ENCODE results near the gene MKNK1.
A peak's percentile ranks its signal among the peaks of the same experiment; 100 is the strongest.
"Not testable (repeated sequence)": the region's sequence is repeated elsewhere in the genome, so short reads cannot be mapped to it uniquely, and the experiment has no call there.

MKNK1 gene

DNA sequence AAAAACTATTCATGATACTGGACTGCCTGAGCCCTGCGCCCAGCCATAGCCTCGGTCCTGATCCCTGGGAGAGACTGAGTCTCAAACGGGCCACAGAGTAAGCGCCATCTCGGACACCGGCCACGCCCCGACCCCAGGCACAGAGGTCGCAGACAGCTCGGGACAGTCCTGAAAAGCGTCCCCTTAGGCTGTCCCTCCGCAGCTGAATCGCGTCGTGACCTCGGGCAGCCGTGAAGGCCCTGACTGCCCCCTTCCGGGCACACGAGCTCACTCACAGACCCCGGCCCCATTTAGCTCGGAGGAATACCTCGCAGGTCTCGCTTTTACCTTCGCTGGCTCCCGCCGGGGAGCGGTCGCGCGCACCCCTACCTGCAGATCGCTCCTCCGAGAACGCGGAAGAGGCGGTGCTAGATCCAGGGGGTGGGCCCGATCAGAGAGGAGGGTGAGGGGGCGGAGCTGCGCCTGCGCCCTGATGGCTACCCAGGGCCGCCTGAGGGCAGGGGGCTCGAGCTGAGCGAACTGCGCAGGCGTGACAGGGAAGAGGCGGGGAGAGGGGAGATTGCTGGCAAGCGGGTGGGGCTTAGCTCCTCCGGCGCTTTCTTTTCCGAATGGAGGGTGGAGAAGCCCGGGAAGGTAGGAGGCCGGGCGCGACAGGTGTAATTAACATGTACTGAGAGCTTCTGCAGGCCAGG lies at the start of gene MKNK1:
Gene MKNK1 (minus strand): TSS at position 411 of the 692 bp plus-strand sequence. CDS start 20,941 bp downstream, outside the sequence.
- DNase-seq = peak; percentile 95 to 99 (median 98)

DNA sequence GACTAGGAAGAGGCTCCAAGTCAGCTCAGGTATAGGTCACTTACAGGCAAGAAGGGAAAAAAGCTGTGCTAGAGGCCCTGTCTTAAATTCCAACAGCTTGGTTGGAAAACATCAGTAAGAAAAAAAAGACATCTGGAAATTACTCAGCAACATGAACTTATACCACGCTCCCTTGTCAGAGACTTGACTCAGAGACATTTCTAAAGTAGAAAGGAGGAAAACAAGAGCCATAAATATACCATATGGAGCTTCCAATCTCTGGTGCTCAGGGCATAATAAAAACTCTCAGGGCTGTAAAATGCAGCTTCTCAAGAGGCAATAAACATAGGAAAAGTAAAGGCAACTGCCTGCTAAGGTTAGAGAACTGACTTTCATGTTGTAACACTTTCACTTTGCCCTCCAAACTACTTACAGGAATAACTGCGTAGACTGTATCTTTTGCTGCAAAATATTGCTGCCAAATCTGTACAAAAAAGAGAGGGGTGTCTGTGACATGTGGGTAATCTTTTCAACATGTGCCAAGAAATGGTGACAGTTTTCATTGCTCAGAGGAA lies 49.4 kb upstream of the MKNK1 start:
- no peak for DNase-seq

DNA sequence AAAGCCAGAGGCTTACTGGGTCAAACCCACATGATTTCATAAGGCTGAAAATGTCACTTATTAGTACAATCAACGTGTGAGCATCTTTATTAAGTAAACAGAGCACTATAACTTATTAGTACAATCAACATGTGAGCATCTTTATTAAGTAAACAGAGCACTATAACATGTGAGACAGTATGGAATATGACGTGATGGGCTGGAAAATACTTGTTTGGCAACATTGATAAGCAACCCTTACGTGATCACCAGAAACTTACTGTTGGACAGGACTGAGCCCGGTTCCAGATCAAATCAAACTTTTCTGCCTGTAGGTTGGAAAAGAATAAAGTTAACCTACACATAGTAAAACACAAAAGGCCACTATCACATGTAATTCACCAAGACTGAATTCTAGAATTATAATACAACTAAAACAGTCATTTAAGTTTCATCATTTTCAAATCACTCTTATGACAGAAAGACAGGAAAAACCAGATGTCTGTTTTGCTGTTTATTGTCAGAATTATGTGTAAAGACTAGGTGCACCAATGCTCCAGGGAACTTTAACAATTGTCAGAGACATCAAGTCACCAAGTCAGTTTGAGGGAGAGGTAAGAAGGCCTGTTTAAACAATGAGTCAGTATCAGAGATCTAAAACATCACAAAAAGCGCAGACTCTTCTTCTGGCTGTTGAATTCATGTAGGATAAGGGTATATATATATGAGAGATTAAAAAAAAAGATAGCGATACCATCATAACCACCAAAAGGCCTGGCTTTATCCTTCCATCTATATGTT lies 48.4 kb upstream of the MKNK1 start:
- DNase-seq = no peak

DNA sequence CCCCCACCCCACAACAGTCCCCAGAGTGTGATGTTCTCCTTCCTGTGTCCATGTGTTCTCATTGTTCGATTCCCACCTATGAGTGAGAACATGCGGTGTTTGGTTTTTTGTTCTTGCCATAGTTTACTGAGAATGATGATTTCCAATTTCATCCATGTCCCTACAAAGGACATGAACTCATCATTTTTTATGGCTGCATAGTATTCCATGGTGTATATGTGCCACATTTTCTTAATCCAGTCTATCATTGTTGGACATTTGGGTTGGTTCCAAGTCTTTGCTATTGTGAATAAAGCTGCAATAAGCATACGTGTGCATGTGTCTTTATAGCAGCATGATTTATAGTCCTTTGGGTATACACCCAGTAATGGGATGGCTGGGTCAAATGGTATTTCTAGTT lies 47.1 kb upstream of the MKNK1 start:
- DNase-seq = not testable (repeated sequence)

DNA sequence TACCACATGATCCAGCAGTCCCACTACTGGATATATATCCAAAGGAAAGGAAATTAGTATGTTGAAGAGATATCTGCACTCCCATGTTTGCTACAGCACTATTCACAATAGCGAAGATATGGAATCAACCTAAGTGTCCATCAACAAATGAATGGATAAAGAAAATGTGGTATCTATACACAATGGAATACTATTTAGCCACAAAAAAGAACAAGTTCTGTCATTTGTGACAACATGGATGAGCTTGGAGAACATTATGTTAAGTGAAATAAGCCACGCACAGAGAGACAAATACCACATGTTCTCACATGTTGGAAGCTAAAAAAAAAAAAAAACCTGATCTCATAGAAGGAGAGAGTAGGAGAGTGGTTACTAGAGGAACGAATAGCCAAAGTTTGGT lies 46.4 kb upstream of the MKNK1 start:
- no peak for DNase-seq

DNA sequence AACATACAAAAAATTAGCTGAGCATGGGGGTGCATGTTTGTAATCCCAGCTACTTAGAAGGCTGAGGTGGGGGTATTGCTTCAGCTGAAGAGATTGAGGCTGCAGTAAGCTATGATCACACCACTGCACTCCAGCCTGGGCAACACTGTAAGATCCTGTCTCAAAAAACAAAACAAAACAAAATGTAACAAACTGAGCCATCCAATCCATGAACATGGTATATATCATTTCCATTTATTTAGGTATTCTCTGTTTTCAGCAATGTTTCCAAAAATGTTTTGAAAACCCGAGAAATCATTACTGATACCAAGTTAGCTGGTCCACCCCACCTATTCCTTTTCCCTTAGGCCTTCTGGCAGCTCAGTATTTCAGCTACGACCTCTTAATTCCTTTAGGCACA lies 45.7 kb upstream of the MKNK1 start:
- no peak for DNase-seq

DNA sequence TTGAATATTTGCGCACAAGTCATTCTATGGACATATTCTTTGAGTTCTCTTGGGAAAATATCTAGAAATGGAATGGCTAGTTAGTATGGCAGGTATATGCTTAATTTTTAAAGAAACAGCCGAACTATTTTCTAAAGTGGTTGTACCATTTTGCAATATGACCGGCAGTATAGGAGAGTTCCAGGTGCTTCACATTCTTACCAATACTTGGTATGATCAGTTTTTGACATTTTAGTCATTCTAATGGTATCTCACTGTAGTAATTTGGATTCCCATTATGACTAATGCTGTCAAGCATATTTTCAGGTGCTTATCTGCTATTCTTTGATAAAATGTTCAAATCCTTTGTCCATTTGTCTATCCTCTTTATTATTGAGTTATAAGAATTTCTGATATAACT lies 43.5 kb upstream of the MKNK1 start:
- no peak for DNase-seq

DNA sequence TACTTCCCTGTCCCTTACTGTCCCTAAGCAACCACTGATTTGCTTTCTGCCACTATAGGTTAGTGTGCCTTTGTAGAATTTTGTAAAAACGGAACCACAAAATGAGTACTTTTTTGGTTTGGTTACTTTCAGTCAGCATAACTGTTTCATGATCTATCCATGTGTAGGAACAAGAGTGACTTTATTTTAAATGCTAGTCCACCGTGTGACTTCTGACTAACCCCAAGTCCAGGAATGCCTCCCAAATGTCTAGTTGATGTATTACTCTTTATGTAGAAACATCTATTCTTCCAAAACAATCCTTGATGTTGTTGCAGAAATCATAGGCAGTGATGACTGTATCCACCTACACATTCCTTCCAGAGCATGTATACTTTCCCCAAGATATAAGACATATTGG lies 42.8 kb upstream of the MKNK1 start:
- no peak for DNase-seq

DNA sequence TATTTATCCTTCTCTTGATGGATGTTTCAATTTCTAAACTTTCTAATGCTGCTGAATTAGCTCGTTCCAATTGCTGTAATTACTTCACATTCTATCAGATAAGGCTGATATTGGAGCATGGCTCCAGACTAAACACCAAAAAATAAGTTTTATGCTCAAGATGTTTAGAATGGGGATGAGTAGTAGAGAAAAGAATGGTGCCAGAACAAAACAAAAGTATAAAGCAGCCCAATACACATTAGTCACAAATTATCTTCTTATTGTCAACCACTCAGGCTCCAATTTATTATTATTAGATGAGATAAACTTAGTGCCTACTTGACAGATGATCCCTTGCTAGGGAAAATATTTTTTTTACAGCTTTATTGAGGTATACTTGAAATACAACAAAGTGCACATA lies 42.3 kb upstream of the MKNK1 start:
- no peak for DNase-seq

DNA sequence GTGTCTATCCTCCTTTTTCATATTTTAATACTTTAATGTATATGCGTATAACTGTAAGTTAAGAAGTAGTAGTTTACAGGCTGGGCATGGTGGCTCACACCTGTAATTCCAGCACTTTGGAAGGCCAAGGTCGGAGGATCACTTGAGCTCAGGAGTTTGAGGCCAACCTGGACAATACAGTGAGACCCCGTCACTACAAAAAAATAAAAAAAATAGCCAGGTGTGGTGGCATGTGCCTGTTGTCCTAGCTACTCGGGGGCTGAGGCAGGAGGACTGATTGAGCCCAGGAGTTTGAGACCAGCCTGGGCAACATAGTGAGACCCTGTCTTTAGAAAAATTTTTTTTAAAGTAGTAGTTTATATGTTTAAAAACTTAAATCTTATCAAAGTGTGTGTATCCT lies 41.7 kb upstream of the MKNK1 start:
- DNase-seq = no peak

DNA sequence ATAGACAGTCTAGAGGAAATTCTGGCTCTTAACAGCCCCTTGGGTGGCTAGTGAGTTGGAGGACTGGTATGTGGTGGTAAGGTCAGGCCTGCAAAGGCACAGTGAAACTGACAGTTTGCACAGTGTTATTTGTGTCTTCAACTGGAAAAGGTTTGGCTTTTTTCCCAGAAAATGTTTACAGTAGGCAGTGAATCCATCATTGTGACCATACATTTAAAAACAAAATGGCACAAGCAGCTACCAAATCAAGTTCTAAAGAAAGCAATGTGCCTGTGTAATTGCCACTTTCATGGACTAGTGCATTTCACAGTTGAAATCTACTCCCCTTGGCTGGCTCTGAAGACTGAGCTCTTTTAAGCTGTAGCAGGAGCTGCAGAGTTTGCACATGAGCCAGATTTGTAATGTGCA lies 39.3 kb upstream of the MKNK1 start:
- DNase-seq = no peak

DNA sequence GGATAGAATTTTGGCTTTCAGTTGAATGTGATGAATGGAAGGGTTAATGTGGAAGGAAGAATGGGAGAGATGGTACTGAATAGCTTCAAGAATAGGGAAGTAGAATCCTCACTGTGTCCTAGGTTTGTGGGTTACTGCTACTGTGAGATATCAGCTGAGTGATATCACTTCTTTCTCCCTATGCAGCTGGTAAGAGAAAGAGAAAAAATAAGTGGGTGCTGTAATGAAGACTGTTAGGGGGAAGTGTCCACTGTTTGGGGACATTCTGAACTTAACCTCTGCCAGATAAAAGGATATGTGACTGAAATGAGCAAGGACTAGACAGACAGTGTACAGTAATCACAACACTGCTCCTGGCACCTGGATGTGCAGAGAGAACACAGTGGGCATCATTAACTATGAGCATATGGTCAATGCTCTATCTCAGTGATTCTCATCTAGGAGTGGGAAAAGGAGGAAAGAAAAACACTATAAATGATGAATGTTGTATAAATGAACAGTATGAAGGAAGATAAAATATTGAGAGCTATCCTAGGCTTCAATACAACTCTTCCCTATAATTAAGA lies 38.1 kb upstream of the MKNK1 start:
- DNase-seq = no peak

DNA sequence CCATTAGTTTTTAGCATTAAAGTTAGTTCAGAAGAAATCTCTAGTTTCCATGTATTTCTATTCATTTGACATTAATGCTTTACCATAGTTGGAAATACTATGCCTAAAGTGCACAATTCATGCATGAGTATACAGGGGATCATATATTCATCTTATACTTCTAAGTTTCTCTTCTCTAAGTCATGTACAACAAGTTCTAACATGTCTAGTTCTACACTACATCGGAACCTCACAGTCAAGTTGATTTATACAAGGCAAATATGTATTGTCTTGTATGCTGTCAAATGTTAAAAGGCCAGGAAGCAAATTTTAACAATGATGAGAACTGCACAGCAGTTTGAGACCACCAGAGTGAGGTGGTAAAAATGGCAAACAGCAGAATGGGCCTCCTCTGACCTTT lies 35.5 kb upstream of the MKNK1 start:
- DNase-seq = no peak

DNA sequence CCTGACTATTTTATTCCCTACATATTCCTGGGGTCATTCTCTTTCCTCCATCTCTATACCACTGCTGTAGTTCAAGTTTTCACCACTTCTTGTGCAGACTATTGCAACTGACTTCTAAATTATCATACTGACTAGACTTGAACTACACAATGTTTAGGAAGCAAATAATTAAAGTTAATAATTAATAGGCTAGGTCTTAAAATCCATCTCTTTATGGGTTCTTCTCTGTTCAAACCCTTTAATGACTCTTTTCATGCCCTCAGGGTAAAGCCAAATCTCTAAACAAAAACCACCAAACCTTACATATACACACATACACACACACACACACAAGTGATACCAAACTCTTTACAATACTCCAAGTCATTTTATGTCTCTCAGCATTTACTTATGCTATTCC lies 34.9 kb upstream of the MKNK1 start:
- no peak for DNase-seq

DNA sequence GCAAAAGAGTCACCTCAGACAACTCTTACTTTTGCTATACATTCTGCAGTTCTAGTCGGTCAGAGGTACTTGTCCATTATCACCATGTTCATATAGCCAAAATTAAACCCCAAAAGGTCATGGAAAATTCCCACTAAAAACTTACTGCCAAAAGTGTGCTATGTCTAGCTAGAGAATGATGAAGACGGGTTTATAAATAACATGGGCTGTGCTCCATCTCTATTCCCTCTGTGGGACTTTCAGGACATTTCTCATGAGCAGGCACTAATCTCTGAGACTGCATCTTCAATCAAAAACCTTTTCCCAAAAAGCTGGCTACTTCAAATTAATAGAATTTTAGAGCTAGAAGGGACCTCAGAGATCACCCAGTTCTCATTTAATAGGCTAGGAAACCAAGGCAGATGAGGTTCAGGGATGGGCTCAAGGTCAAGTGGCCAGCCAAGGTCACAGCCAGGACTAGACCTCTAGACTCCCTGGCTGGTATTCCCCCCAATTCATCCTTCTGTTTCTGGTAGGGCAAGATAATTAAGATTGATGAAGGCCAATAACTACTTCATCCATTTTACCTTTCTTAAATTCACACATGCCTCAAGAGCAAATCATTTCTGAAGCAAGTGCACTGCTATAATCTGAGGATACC lies 33.5 kb upstream of the MKNK1 start:
- no peak for DNase-seq

DNA sequence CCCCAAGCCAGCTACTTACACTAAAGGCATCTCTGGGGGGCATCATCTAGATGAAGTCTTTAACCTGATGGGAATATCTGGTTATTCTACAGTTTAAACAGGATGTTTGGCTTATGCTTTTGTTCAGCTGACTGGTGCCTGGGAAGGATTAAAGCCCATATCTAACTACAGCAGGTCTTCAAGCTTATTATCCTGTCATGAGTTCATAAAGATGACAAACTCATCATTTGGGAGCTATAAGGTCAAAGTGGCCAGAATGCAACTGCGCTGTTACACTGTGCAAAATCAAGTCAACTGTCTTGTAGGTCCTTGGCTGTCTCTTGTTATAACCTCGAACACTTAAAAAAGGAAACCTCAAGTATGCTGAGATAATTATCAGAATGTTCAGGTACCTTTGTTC lies 31.1 kb upstream of the MKNK1 start:
- no peak for DNase-seq

DNA sequence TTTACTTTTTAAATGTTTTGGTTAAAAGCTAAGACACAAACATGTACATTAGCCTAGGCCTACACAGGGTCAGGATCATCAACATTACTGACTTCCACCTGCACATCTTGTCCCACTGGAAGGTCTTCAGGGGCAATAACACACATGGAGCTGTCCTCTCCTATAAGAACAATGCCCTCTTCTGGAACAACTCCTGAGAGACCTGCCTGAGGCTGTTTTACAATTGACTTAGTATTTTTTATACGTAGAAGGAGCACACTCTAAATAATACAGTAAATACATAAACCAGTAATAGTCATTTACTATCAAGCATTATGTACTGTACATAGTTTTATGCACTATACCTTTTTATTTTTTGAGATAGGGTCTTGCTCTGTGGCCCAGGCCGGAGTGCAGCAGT lies 26.7 kb upstream of the MKNK1 start:
- DNase-seq = no peak

DNA sequence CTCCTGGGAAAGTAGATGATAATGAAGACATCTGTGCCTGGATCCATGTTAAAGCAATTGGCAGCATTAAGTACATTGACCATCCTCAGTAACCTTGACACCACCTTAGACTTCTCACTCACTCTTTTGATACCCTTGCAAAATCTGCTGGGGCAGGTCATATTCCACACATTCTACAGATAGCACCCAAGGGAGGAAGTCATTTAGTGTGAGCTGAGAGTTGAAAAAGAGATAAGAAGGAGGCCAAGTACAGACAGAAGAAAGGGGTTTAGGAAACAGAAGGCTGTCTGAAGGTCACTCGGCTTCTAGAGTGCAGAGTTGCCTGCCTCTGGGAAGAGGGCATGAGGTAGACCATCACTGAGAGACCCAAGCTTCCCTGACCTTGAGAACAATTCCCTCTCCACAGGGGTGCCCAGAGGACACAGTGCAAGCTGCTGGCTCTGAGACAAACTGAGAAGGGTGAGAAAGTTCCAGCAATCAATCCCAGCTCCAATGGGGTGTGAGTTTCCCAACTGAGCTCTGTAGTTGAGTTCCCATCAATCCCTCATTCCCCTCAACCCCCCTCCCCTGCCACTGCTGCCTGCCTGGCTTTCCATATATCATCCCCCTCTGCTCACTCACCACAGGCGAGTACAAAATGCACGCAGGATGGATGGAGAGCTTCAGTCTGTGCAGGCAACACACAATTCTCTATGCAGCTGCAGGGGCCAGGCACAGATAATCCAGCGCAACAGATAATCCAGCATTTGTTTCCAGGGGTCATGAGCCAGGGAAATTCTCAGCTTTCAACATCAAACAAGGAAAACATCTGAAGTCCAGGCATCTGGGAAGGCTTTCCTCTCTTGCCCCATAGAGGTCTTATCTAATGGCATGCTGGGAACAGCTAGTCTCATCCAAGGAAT lies 19.9 kb upstream of the MKNK1 start:
- DNase-seq = no peak

DNA sequence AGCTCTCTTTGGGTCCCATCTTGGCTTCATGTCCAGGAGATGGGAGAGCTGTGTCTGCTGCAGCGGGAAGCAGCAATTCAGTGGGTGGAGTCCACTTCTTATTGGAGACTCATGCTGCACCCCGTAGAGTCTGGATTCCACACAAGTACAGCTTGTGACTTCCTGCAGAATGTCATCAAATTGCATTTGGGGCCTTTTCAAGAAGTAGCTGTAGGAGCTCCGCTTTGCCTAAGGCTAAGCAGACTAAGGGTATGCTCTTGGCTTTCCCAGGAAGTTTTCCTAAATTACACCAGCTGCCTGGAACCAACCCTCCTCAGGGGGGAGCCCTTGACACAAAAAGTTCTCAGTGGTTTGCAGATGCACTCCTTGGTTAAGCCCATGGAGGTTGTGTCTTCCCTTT lies 18.3 kb upstream of the MKNK1 start:
- no peak for DNase-seq

DNA sequence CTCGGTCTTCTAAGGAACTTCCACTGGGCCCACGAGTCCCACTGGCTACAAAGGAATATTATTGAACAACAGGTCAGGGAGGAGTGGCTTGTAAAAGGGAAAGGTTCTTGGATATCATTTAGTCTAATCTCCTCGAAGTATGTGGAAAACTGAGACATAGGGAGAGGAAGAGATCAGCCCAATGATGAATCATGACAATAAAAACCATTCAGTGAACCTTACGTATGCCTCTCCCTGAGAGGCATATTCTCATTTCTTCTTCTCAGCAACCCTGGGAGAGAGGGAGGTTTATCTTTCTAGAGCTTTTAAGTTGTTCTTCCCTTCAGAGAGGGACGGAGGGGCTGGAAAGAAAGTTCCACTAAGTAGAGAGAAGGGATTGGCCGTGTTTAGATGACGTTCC lies 17.9 kb upstream of the MKNK1 start:
- no peak for DNase-seq

DNA sequence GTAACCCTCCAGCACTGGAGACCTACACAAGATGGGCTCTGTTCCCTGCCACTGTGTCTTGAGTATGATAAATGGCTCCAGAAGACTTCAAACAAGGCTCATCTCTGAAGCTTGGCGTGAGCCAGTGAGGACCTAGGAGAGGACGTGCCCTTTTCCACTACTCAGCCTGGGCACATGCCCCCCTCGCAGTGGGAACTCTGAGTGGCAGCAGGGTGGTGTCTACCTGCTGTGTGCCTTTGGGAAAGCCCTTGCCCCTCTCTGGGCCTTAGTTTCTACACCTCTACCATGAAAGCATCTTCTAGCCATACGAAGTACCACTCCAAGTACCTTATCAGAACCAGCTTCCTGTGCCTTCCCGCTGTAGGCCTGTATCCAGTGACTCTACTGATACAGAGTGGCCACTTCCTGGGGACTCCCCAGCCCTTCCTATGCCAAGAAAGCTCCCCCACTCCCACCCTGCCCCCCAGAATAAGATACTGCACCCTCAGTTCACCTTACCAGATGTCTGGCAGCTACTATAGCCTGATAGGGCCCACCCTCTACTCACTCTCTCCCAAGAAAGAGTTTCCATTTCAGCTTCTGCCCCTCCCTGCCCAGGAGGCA lies 15.7 kb upstream of the MKNK1 start:
- no peak for DNase-seq

Data from stimulated activated naive CD4-positive, alpha-beta T cell (primary cell).